Mucosa of descending colon (tissue), 3 donors: ENCODE measurements around the gene RANBP17. TPM values are rescaled to one million over a fixed set of nuclear protein-coding genes. Genes with fewer than 3 reads are reported as not detected.

Experiments used
- ATAC-seq: fragments of 200-7000 bp; cut with Tn5 transposase; one replicate; pipeline ENCODE4 v1.9.1; 2020; ENCODE audit warnings: mild to moderate bottlenecking, moderate library complexity
- DNase-seq, 3 donors: peaks; one replicate each; pipeline ENCODE4 v3.0.0-alpha.2; 2020
- H3K36me3 ChIP-seq: fragments of 200-600 bp; one replicate; pipeline ENCODE4 v1.8.0; 2021; ENCODE audit warnings: low read depth, mild to moderate bottlenecking
- H3K4me1 ChIP-seq: fragments of 200-600 bp; one replicate; pipeline ENCODE4 v1.8.0; 2021; ENCODE audit warnings: low read depth, mild to moderate bottlenecking
- H3K4me3 ChIP-seq: fragments of 200-600 bp; one replicate; pipeline ENCODE4 v1.8.0; 2021; ENCODE audit warnings: mild to moderate bottlenecking
- H3K9me3 ChIP-seq: fragments of 200-600 bp; one replicate; pipeline ENCODE4 v1.8.0; 2021; ENCODE audit warnings: mild to moderate bottlenecking
- intact Hi-C, 2 donors: fragments of 100-400 bp; cut with DNase I in 1 of 2; cut with micrococcal nuclease in 1 of 2; formaldehyde crosslinking; loops; one replicate each; pipeline versions ENCODE4 v1.11.0 to v1.11.1; 2022; cut with DNase I, micrococcal nuclease
- long read RNA-seq, 2 donors: library from polyadenylated mRNA; unstranded; transcript quantifications; one replicate each; pipeline ENCODE4 v2.0.0, GENCODE V29; 2019 to 2021
- total RNA-seq, 3 donors: library from RNA; stranded (reverse); fragmentation: NEBNext Ultra II Directional in 2 of 3; extraction: Animal tissue kit (Norgen Biotek cat#: 25700) in 2 of 3; gene quantifications; one replicate each; pipeline versions ENCODE4 v1.2.1 to v1.2.4, GENCODE V29; 2021 to 2023
- TF ChIP-seq, protein P1 (sequence below): fragments of 200-600 bp; IDR thresholded peaks from one replicate; pipeline ENCODE4 v1.8.0; 2022; ENCODE audit warnings: antibody characterized with exemption, mild to moderate bottlenecking
- donor health status: DM: no; HTN: no; CAD: no; lungs with moderate emphysema.
- donor health status: DM: no; HTN: no; CAD: no.
- donor health status: DM: no; HTN: yes; CAD: no.

The RANBP17 gene
- total RNA-seq: 10 to 100 TPM; 11.7 to 19.7 (median 13.4) TPM
- long read RNA-seq, donor 1, partial matches to known transcripts: 0 of 1 reads
- long read RNA-seq, donor 1, other reads (novel, unspliced or antisense): 1 of 1 reads
- long read RNA-seq, donor 2: 0 reads

DNA sequence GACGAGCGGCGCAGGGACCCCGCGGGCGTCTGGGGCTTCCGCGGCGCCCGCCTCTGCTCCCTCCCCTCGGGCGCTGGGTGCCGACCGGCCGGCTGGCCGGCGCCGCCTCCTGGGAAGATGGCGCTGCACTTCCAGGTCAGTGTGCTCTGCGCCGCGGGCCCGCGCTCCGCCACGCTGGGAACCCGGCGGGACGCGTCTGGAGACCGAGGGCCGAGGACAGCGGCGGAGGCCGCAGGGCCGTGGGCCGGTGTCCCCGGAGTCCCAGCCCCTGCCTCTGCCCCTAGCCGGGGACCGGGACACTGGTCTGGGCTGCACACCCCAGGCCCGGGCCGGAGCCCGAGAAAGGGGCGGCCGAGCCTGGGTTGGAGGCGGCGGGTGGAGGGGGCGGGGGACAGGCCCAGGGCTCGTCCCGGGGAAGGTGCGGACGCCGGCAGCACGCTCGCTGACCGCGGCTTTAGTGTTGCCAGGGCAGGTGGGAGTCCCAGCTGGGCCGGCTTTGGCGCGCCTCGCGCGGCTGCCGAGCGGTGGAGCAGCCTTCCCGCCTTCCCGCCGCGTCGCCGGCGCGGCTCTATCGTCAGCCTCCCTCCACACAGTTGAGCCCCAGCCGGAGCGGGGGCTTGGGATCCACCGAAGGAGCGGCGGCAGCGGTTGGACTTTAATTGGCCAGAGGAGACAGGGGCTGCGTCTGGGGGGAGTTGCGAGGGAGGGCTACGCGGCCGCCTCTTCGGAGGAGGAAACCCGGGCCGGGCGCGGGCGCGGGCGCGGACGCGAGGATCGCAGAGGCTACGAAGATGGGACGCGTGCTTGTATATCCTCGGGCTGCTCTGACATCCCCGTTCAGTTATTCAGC lies at the start of gene RANBP17:
Gene RANBP17 (plus strand): TSS at position 102 of the 850 bp plus-strand sequence.
- DNase-seq: peak; percentile 37 to 80 (median 72)
- H3K4me3 ChIP-seq: peak within 1 kb of the TSS; percentile 36
- H3K36me3 ChIP-seq: no peaks in the 10 kb centered on the region
- TF ChIP-seq, protein P1, sequence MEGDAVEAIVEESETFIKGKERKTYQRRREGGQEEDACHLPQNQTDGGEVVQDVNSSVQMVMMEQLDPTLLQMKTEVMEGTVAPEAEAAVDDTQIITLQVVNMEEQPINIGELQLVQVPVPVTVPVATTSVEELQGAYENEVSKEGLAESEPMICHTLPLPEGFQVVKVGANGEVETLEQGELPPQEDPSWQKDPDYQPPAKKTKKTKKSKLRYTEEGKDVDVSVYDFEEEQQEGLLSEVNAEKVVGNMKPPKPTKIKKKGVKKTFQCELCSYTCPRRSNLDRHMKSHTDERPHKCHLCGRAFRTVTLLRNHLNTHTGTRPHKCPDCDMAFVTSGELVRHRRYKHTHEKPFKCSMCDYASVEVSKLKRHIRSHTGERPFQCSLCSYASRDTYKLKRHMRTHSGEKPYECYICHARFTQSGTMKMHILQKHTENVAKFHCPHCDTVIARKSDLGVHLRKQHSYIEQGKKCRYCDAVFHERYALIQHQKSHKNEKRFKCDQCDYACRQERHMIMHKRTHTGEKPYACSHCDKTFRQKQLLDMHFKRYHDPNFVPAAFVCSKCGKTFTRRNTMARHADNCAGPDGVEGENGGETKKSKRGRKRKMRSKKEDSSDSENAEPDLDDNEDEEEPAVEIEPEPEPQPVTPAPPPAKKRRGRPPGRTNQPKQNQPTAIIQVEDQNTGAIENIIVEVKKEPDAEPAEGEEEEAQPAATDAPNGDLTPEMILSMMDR: no peak
- peaks cover 13% of the 10 kb centered on the region for H3K9me3 ChIP-seq
- H3K4me1 ChIP-seq: peaks cover 5% of the 10 kb centered on the region
- peak; percentile 96 for ATAC-seq
- intact Hi-C loops: no loop called here

DNA sequence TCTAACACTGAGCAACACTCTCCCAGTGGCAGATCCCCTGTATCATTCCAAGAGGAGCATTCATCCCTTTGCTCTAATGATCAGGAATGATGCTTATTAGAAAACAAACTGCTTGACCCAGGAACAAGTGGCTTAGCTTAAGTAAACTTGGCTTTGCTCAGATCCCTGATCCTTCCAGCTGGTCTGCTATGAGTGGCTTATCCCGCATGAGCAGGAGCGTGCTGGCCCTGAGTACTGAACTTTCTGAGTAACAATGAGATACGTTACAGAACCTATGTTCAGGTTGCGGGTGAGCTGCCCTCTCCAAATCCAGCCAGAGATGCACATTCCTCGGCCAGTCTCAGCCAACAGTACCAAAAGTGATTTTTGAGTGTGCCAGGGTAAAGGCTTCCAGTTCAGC lies 48.6 kb upstream of the RANBP17 start:
- ATAC-seq: no peak
- TF ChIP-seq, protein P1: no peak

DNA sequence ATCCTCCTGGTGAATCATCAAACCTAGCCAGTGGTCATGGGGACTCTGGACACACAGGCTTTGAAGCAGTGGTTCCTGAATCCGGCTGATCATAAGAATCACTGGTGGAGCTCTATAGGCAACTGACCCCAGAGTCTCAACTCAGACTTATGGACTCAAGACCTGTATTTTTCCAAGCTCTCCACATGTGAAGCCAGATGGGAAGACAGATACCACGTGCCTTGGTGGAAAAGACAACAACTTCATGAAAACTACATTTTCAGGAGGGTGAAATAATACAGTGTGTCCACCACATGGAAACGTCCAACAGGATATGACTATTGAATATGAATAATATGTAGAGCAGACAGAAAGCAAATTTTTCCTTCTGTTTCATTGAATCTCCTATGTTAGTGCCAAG lies 44.6 kb upstream of the RANBP17 start:
- intact Hi-C loops: no loop called here
- no peak for ATAC-seq
- TF ChIP-seq, protein P1: no peak

More for the DNA sequence above, 48.6 kb upstream of the RANBP17 start:
- Histone ChIP-seq H3K36me3 (no peaks in the 10 kb centered on the region), H3K4me3 (no peak overlapping the region), H3K4me1 (no peaks in the 10 kb centered on the region), H3K9me3 (no peaks in the 10 kb centered on the region)
- intact Hi-C loops: no loop called here
- DNase-seq: no peak

DNA sequence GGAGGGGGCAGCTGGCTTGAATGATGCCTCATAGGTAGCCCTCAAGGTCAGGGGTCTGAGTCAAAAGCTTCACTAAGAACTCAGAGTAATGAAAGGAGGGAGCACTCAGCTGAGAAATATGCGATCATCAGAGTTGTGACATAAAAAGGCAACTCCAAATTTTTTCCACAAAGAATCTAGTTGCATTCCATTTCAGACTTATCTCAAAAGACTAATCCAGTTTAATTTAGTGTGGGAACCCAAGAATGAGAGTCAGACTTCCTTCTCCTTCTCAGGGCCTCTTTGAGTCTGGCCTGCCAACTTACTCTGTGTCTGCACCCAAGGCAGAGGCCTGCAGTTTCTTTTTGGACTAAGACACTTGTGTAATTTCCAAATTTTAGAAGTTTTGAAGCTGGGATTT lies 43.6 kb upstream of the RANBP17 start:
- ATAC-seq (no peak), DNase-seq (no peak)
- Histone ChIP-seq H3K36me3 (no peaks in the 10 kb centered on the region), H3K4me1 (no peaks in the 10 kb centered on the region), H3K9me3 (no peaks in the 10 kb centered on the region), H3K4me3 (no peak overlapping the region)
- intact Hi-C loops: no loop called here
- TF ChIP-seq, protein P1: no peak

More for the DNA sequence above, 44.6 kb upstream of the RANBP17 start:
- no peaks in the 10 kb centered on the region for H3K9me3 ChIP-seq
- H3K36me3 ChIP-seq: no peaks in the 10 kb centered on the region
- no peaks in the 10 kb centered on the region for H3K4me1 ChIP-seq
- H3K4me3 ChIP-seq: no peak overlapping the region
- no peak for DNase-seq

DNA sequence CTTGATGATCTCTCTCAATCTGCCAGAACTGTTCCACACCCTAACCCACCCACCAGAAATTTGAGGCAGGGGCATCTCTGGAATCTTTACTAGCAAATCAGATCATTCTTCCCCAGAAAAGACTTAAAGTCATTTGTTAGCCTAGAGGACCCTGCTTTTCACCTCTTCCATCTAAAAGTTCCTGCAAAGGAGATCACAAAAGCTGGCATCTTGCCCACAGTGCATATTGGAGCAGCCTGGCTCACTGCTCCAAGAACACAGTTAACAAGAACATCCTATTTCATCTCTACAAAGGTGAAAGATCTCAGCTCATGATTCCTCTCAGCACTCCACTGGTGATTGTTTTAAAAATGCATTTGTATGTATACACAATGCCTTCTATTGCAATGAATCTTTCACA lies 42.0 kb upstream of the RANBP17 start:
- TF ChIP-seq, protein P1: no peak
- Histone ChIP-seq H3K9me3 (no peaks in the 10 kb centered on the region), H3K4me3 (no peak overlapping the region), H3K4me1 (no peaks in the 10 kb centered on the region), H3K36me3 (no peaks in the 10 kb centered on the region)
- DNase-seq (peak in 1 of 3 donors; percentile 29), ATAC-seq (no peak)
- intact Hi-C loops: no loop called here
